ENCODE results near the gene ESYT3.
A peak's percentile ranks its signal among the peaks of the same experiment; 100 is the strongest.

ESYT3 gene

DNA sequence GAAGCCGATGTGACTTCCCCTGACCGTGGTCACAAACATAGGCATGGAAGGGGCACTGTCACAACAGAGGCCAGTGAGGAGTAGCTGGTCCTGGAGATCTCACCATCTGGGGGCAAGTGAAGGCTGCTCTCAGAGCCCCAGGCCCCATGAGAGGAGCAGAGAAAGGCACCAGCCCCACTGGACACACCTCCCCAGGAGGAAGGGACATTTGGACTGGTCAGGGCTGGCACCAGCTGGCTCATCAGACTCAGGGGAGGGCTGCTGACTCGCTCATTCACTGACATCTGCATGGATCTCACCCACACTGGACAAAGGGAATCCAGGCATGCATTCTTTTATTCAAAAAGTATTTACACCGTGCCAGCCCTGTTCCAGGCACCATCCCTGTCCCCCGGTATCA is 26.8 kb downstream of the ESYT3 start:
- Histone ChIP-seq H3K36me3 (ENCODE audit: control insufficient read depth in 4 of 4, insufficient read depth in 4 of 4, low read length in 3 of 4) (no peaks in the 10 kb centered on the region), H3K9me3 (ENCODE audit: control extremely low read depth in 1 of 5, control insufficient read depth in 4 of 5, insufficient read depth in 2 of 5, low read depth in 1 of 5, low read length in 4 of 5) (no peaks in the 10 kb centered on the region), H3K4me1 (ENCODE audit: control extremely low read depth in 1 of 4, control insufficient read depth in 4 of 4, insufficient read depth in 4 of 4, low read length in 3 of 4) (no peaks in the 10 kb centered on the region), H3K27ac (ENCODE audit: insufficient read depth in 1 of 2, low read depth in 1 of 2, low read length in 2 of 2, poor library complexity in 1 of 2, severe bottlenecking in 2 of 2) (no peak overlapping the region), H3K4me3 (ENCODE audit: control insufficient read depth in 1 of 7, extremely low read depth in 1 of 7, insufficient read depth in 4 of 7, low read depth in 2 of 7, low read length in 6 of 7) (no peak overlapping the region), H3K27me3 (replicated peaks in 2 of 5; ENCODE audit: control insufficient read depth in 4 of 5, insufficient read depth in 5 of 5, low read length in 4 of 5) (no peaks in the 10 kb centered on the region)
- no peak for DNase-seq
- 94% methylated on average over 5 of the region's 5 CpGs for WGBS (ENCODE audit: insufficient coverage)
- POLR2A ChIA-PET, result no interaction called here
- CTCF ChIA-PET, result interaction anchor here (0.8 to 4.6 kb wide), 4 partner anchors 10 to 43 kb away, joined by 3 to 14 read pairs (median 4); no protein-coding TSS in a partner anchor

DNA sequence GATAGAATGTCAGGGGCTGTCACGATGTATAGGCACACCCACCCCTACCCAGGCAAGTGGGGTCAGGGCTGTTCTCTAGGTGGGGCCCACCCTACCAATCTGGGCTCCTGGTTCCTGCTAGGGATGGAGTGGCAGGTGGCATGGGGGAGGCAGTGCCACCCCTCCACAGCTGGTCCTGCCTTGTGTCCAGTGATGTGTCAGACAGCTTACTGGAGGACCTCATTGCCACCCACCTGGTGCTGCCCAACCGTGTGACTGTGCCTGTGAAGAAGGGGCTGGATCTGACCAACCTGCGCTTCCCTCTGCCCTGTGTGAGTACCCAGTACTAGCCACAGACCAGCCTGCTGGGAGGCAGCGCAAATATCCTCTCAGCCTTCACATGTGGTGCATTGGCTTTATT is 27.5 kb downstream of the ESYT3 start:
- WGBS (ENCODE audit: insufficient coverage), result 87% methylated on average over 3 of the region's 4 CpGs
- ChIA-PET POLR2A (no interaction called here), CTCF (interaction anchor here (1.5 to 4.6 kb wide), 2 partner anchors 17 to 44 kb away, joined by 3 to 14 read pairs; no protein-coding TSS in a partner anchor)
- Histone ChIP-seq H3K27me3 (replicated peaks in 2 of 5; ENCODE audit: control insufficient read depth in 4 of 5, insufficient read depth in 5 of 5, low read length in 4 of 5) (no peaks in the 10 kb centered on the region), H3K4me1 (ENCODE audit: control extremely low read depth in 1 of 4, control insufficient read depth in 4 of 4, insufficient read depth in 4 of 4, low read length in 3 of 4) (no peaks in the 10 kb centered on the region), H3K36me3 (ENCODE audit: control insufficient read depth in 4 of 4, insufficient read depth in 4 of 4, low read length in 3 of 4) (no peaks in the 10 kb centered on the region), H3K4me3 (ENCODE audit: control insufficient read depth in 1 of 7, extremely low read depth in 1 of 7, insufficient read depth in 4 of 7, low read depth in 2 of 7, low read length in 6 of 7) (no peak overlapping the region), H3K9me3 (ENCODE audit: control extremely low read depth in 1 of 5, control insufficient read depth in 4 of 5, insufficient read depth in 2 of 5, low read depth in 1 of 5, low read length in 4 of 5) (no peaks in the 10 kb centered on the region), H3K27ac (ENCODE audit: insufficient read depth in 1 of 2, low read depth in 1 of 2, low read length in 2 of 2, poor library complexity in 1 of 2, severe bottlenecking in 2 of 2) (no peak overlapping the region)
- DNase-seq, result no peak

DNA sequence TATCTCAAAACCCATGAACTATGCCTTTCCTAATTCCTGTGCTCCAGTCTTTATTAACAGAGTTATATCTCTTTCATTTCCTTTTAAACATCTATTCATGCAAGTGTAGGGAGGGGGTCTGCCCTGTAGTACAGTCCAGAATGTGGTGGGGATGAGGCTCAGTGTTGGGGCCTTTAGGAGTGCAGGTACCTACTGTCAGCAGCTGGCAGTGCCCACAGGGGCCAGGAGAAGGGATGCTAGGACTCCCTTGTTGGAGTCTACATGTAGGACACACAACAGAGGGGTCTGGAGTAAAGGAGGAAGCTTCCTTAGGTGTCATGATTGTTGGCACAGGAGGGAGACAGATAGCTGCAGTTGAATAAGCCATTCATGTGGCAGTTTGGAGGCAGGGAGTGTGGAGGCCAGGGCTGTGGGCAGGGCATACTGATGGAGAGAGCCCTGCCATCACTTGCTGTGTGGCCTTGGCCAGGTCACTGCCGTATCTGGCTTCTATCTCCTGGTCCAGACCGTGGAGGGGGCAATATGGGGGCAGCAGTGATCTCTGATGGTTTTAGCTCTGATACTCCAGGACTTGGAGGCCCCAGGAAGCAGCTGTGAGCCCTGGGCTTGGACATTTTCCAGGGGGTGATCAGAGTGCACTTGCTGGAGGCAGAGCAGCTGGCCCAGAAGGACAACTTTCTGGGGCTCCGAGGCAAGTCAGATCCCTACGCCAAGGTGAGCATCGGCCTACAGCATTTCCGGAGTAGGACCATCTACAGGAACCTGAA is 29.5 kb downstream of the ESYT3 start:
- Histone ChIP-seq H3K4me3 (ENCODE audit: control insufficient read depth in 1 of 7, extremely low read depth in 1 of 7, insufficient read depth in 4 of 7, low read depth in 2 of 7, low read length in 6 of 7) (no peak overlapping the region), H3K4me1 (ENCODE audit: control extremely low read depth in 1 of 4, control insufficient read depth in 4 of 4, insufficient read depth in 4 of 4, low read length in 3 of 4) (no peaks in the 10 kb centered on the region), H3K36me3 (ENCODE audit: control insufficient read depth in 4 of 4, insufficient read depth in 4 of 4, low read length in 3 of 4) (no peaks in the 10 kb centered on the region), H3K27me3 (replicated peaks in 2 of 5; ENCODE audit: control insufficient read depth in 4 of 5, insufficient read depth in 5 of 5, low read length in 4 of 5) (peaks cover 0 to 2% (median 0%) of the 10 kb centered on the region in 5 experiments), H3K9me3 (ENCODE audit: control extremely low read depth in 1 of 5, control insufficient read depth in 4 of 5, insufficient read depth in 2 of 5, low read depth in 1 of 5, low read length in 4 of 5) (no peaks in the 10 kb centered on the region), H3K27ac (ENCODE audit: insufficient read depth in 1 of 2, low read depth in 1 of 2, low read length in 2 of 2, poor library complexity in 1 of 2, severe bottlenecking in 2 of 2) (no peak overlapping the region)
- POLR2A ChIA-PET, result no interaction called here
- no peak for DNase-seq
- 86% methylated on average over 5 of the region's 6 CpGs for WGBS (ENCODE audit: insufficient coverage)
- CTCF ChIA-PET, result interaction anchor here (1.4 to 4.6 kb wide), 3 partner anchors 11 to 46 kb away, joined by 3 to 14 read pairs (median 4); no protein-coding TSS in a partner anchor

DNA sequence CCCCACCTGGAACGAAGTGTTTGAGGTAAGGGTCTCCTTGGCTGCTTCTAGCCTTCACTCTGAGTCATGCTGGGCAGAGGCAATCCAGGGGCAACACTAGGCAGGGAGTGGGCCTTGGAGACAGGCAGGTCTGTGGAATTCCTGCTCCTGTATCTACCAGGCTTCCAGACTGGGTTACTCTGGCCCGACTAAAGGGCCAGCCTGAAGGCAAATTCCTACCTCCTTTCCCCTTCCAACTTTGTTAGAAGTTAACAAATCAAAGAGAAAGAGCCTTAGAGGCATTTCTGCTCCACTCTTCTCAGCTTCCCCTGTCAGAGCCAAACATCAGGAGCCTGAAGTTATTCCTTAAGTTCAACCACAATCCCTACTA is 30.1 kb downstream of the ESYT3 start:
- H3K36me3 ChIP-seq (ENCODE audit: control insufficient read depth in 4 of 4, insufficient read depth in 4 of 4, low read length in 3 of 4), result no peaks in the 10 kb centered on the region
- no peak overlapping the region for H3K4me3 ChIP-seq (ENCODE audit: control insufficient read depth in 1 of 7, extremely low read depth in 1 of 7, insufficient read depth in 4 of 7, low read depth in 2 of 7, low read length in 6 of 7)
- H3K27ac ChIP-seq (ENCODE audit: insufficient read depth in 1 of 2, low read depth in 1 of 2, low read length in 2 of 2, poor library complexity in 1 of 2, severe bottlenecking in 2 of 2), result no peak overlapping the region
- ChIA-PET POLR2A (no interaction called here), CTCF (interaction anchor here (1.4 to 4.6 kb wide), 2 partner anchors 11 to 47 kb away, joined by 4 to 14 read pairs; no protein-coding TSS in a partner anchor)
- DNase-seq, result no peak
- 90% methylated on average over 2 of the region's 2 CpGs for WGBS (ENCODE audit: insufficient coverage)
- peaks cover 0 to 2% (median 0%) of the 10 kb centered on the region in 5 experiments for H3K27me3 ChIP-seq (replicated peaks in 2 of 5; ENCODE audit: control insufficient read depth in 4 of 5, insufficient read depth in 5 of 5, low read length in 4 of 5)
- no peaks in the 10 kb centered on the region for H3K4me1 ChIP-seq (ENCODE audit: control extremely low read depth in 1 of 4, control insufficient read depth in 4 of 4, insufficient read depth in 4 of 4, low read length in 3 of 4)
- no peaks in the 10 kb centered on the region for H3K9me3 ChIP-seq (ENCODE audit: control extremely low read depth in 1 of 5, control insufficient read depth in 4 of 5, insufficient read depth in 2 of 5, low read depth in 1 of 5, low read length in 4 of 5)

DNA sequence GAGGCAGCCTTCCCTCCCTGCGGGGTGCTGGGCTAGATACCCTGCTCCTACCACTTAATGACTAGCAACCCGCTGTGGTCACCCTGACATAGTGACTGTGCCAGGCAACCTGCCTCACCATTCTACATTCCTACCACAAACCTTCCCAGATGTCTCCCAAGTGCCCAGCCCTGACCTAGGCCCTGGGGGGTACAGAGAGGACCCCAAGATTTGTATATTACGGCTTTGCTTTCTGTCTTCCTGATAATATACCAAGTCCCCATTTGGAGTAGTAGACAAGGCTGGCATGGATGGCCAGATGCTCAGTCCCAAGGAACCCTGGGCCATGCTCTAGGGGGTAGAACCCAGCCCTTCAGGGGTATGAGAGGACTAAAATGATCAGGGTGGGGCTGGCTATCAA is 31.0 kb downstream of the ESYT3 start:
- ChIA-PET CTCF (no interaction called here), POLR2A (no interaction called here)
- H3K4me1 ChIP-seq (ENCODE audit: control extremely low read depth in 1 of 4, control insufficient read depth in 4 of 4, insufficient read depth in 4 of 4, low read length in 3 of 4), result no peaks in the 10 kb centered on the region
- no peak for DNase-seq
- no peaks in the 10 kb centered on the region for H3K36me3 ChIP-seq (ENCODE audit: control insufficient read depth in 4 of 4, insufficient read depth in 4 of 4, low read length in 3 of 4)
- H3K4me3 ChIP-seq (ENCODE audit: control insufficient read depth in 1 of 7, extremely low read depth in 1 of 7, insufficient read depth in 4 of 7, low read depth in 2 of 7, low read length in 6 of 7), result no peak overlapping the region
- no peak overlapping the region for H3K27ac ChIP-seq (ENCODE audit: insufficient read depth in 1 of 2, low read depth in 1 of 2, low read length in 2 of 2, poor library complexity in 1 of 2, severe bottlenecking in 2 of 2)
- 90% methylated on average over 2 of the region's 3 CpGs for WGBS (ENCODE audit: insufficient coverage)
- no peaks in the 10 kb centered on the region for H3K9me3 ChIP-seq (ENCODE audit: control extremely low read depth in 1 of 5, control insufficient read depth in 4 of 5, insufficient read depth in 2 of 5, low read depth in 1 of 5, low read length in 4 of 5)
- H3K27me3 ChIP-seq (replicated peaks in 2 of 5; ENCODE audit: control insufficient read depth in 4 of 5, insufficient read depth in 5 of 5, low read length in 4 of 5), result peaks cover 0 to 2% (median 0%) of the 10 kb centered on the region in 5 experiments

DNA sequence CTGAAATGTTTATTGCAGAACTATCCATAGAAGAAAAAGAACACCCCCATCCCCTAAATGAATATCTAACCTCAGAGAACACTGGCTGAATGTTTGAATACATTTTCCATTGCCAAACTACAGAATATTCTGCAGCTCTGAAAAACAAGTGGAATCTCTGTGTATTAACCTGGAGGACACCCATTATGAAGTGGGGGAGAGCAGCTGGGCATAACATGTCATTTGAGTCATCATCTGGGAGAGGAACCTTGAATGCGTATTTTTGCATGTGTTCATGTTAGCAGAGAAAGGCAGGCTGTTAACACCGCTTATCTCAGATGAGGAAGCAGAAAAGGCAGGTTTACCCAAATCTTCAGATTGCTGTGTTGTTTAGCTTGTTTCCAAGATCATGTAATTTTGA is 31.5 kb downstream of the ESYT3 start:
- H3K36me3 ChIP-seq (ENCODE audit: control insufficient read depth in 4 of 4, insufficient read depth in 4 of 4, low read length in 3 of 4), result no peaks in the 10 kb centered on the region
- H3K9me3 ChIP-seq (ENCODE audit: control extremely low read depth in 1 of 5, control insufficient read depth in 4 of 5, insufficient read depth in 2 of 5, low read depth in 1 of 5, low read length in 4 of 5), result no peaks in the 10 kb centered on the region
- H3K27me3 ChIP-seq (replicated peaks in 2 of 5; ENCODE audit: control insufficient read depth in 4 of 5, insufficient read depth in 5 of 5, low read length in 4 of 5), result peaks cover 0 to 2% (median 0%) of the 10 kb centered on the region in 5 experiments
- peak in 2 of 3 donors; percentile 27 to 42 for DNase-seq
- no peak overlapping the region for H3K27ac ChIP-seq (ENCODE audit: insufficient read depth in 1 of 2, low read depth in 1 of 2, low read length in 2 of 2, poor library complexity in 1 of 2, severe bottlenecking in 2 of 2)
- H3K4me3 ChIP-seq (ENCODE audit: control insufficient read depth in 1 of 7, extremely low read depth in 1 of 7, insufficient read depth in 4 of 7, low read depth in 2 of 7, low read length in 6 of 7), result no peak overlapping the region
- WGBS (ENCODE audit: insufficient coverage), result 81% methylated on average over 2 of the region's 2 CpGs
- POLR2A ChIA-PET, result no interaction called here
- CTCF ChIA-PET, result no interaction called here
- no peaks in the 10 kb centered on the region for H3K4me1 ChIP-seq (ENCODE audit: control extremely low read depth in 1 of 4, control insufficient read depth in 4 of 4, insufficient read depth in 4 of 4, low read length in 3 of 4)

DNA sequence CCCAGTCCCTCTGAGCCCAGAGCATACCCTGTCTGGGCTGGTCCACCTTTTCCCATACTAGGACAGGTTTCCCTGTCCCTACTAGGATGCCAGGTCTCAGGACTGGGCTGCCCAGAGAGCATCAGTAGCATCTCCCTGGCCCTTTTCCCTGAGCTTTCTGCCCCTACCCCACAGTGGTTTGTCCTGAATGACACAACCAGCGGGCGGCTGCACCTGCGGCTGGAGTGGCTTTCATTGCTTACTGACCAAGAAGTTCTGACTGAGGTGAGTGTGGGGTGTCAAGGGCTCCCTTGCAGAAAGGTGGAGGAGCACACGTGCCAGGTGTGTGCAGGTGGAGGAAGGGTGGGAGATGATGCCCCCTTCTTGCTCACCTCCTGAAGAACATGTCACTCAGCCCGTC is 33.5 kb downstream of the ESYT3 start:
- DNase-seq, result no peak
- H3K36me3 ChIP-seq (ENCODE audit: control insufficient read depth in 4 of 4, insufficient read depth in 4 of 4, low read length in 3 of 4), result no peaks in the 10 kb centered on the region
- ChIA-PET POLR2A (no interaction called here), CTCF (interaction anchor here (0.7 kb wide), 1 partner anchor 276 kb away, joined by 4 read pairs; no protein-coding TSS in a partner anchor)
- H3K9me3 ChIP-seq (ENCODE audit: control extremely low read depth in 1 of 5, control insufficient read depth in 4 of 5, insufficient read depth in 2 of 5, low read depth in 1 of 5, low read length in 4 of 5), result no peaks in the 10 kb centered on the region
- H3K27ac ChIP-seq (ENCODE audit: insufficient read depth in 1 of 2, low read depth in 1 of 2, low read length in 2 of 2, poor library complexity in 1 of 2, severe bottlenecking in 2 of 2), result no peak overlapping the region
- H3K27me3 ChIP-seq (replicated peaks in 2 of 5; ENCODE audit: control insufficient read depth in 4 of 5, insufficient read depth in 5 of 5, low read length in 4 of 5), result peaks cover 0 to 2% (median 0%) of the 10 kb centered on the region in 5 experiments
- H3K4me3 ChIP-seq (ENCODE audit: control insufficient read depth in 1 of 7, extremely low read depth in 1 of 7, insufficient read depth in 4 of 7, low read depth in 2 of 7, low read length in 6 of 7), result no peak overlapping the region
- no peaks in the 10 kb centered on the region for H3K4me1 ChIP-seq (ENCODE audit: control extremely low read depth in 1 of 4, control insufficient read depth in 4 of 4, insufficient read depth in 4 of 4, low read length in 3 of 4)
- WGBS (ENCODE audit: insufficient coverage), result 100% methylated on average over 2 of the region's 5 CpGs

Measured in common myeloid progenitor, CD34-positive (primary cell).